Nephron progenitor cell (in vitro differentiated cells): ENCODE data around the gene CLDN10.

Experiments used
- DNase-seq: peaks from one replicate; pipeline ENCODE4 v3.0.0; 2021
- H3K27ac Mint-ChIP-seq: 2 replicates; pipeline ENCODE4 v1.8.0; 2021; ENCODE audit warnings: mild to moderate bottlenecking, moderate library complexity, mixed read lengths
- H3K27me3 Mint-ChIP-seq: 2 replicates; pipeline ENCODE4 v1.8.0; 2021; ENCODE audit warnings: mild to moderate bottlenecking, low read depth, mixed read lengths; ENCODE audit not compliant: poor library complexity
- H3K36me3 Mint-ChIP-seq: 2 replicates; pipeline ENCODE4 v1.8.0; 2021; ENCODE audit warnings: low read depth, mixed read lengths
- H3K4me1 Mint-ChIP-seq: 2 replicates; pipeline ENCODE4 v1.8.0; 2021; ENCODE audit warnings: mixed read lengths
- H3K4me3 Mint-ChIP-seq: 2 replicates; pipeline ENCODE4 v1.8.0; 2021; ENCODE audit warnings: mild to moderate bottlenecking, moderate library complexity, mixed read lengths
- H3K9me3 Mint-ChIP-seq: 2 replicates; pipeline ENCODE4 v1.8.0; 2021; ENCODE audit warnings: mild to moderate bottlenecking, moderate library complexity, mixed read lengths
- CTCF ChIP-seq: fragments of 200-600 bp; sonication (generic); IDR thresholded peaks from 2 replicates; pipeline ENCODE4 v1.5.0; 2021; ENCODE audit warnings: antibody characterized with exemption

Gene CLDN10

DNA sequence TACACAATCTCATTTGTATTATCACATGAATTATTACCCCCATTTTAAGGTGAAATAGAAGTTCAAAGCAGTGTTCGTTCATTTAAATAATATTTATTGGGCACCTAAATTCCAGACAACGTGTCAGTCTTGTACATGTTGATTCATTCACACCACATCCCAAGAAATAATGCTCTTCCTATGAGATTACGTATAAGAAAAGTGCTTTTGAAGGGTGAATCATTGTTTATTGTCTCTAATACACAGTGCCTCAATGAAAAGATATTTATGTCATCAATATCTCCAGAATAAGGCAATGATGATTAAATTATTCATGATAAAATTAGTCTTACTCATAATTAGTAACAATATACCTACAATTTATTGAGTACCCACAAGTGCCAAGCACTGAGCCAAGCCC lies 35.6 kb downstream of the CLDN10 start:
- H3K36me3 Mint-ChIP-seq, result peaks cover 79% of the 10 kb centered on the region

GRCh38 chr13:95588721-95589120 lies 36.2 kb downstream of the CLDN10 start:
- no peak for DNase-seq
- peaks cover 79% of the 10 kb centered on the region for H3K36me3 Mint-ChIP-seq
- no peaks in the 10 kb centered on the region for H3K9me3 Mint-ChIP-seq
- no peak overlapping the region for H3K27ac Mint-ChIP-seq
- TF ChIP-seq CTCF, result no peak
- no peaks in the 10 kb centered on the region for H3K4me1 Mint-ChIP-seq
- H3K27me3 Mint-ChIP-seq, result no peaks in the 10 kb centered on the region
- no peak overlapping the region for H3K4me3 Mint-ChIP-seq

More for the DNA sequence above, 35.6 kb downstream of the CLDN10 start:
- H3K9me3 Mint-ChIP-seq, result no peaks in the 10 kb centered on the region
- H3K4me1 Mint-ChIP-seq, result no peaks in the 10 kb centered on the region
- no peaks in the 10 kb centered on the region for H3K27me3 Mint-ChIP-seq
- no peak for TF ChIP-seq CTCF
- H3K4me3 Mint-ChIP-seq, result no peak overlapping the region
- H3K27ac Mint-ChIP-seq, result no peak overlapping the region
- no peak for DNase-seq

DNA sequence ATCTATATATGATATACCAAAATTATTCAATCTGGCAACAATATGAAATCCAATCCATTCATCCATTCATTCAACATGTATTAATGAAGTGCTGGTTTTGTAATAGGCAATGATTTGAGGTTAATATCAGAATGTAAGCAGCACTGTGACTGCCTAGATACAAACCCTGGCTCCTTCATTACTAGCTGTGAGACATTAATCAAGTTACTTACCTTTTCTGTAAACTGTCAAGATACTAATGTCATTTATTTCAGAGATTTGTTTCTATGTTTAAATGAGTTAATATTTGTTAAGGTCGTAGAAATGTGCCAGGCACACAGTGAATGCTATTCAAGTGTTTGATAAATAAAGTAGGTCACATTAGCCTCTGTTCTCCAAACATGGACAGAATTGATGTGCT lies 40.9 kb downstream of the CLDN10 start:
- H3K4me3 Mint-ChIP-seq, result no peak overlapping the region
- TF ChIP-seq CTCF, result no peak
- H3K4me1 Mint-ChIP-seq, result peaks cover 10% of the 10 kb centered on the region
- no peaks in the 10 kb centered on the region for H3K27me3 Mint-ChIP-seq
- H3K36me3 Mint-ChIP-seq, result peaks cover 67% of the 10 kb centered on the region
- H3K27ac Mint-ChIP-seq, result no peak overlapping the region
- DNase-seq, result no peak
- H3K9me3 Mint-ChIP-seq, result no peaks in the 10 kb centered on the region

GRCh38 chr13:95596701-95597100 lies 44.2 kb downstream of the CLDN10 start:
- H3K36me3 Mint-ChIP-seq, result peaks cover 59% of the 10 kb centered on the region

GRCh38 chr13:95601216-95601615 lies 48.7 kb downstream of the CLDN10 start:
- Mint-ChIP-seq H3K4me1 (peaks cover 10% of the 10 kb centered on the region), H3K27me3 (no peaks in the 10 kb centered on the region), H3K27ac (no peak overlapping the region), H3K36me3 (peaks cover 65% of the 10 kb centered on the region), H3K9me3 (no peaks in the 10 kb centered on the region), H3K4me3 (no peak overlapping the region)
- TF ChIP-seq CTCF, result no peak
- DNase-seq, result no peak

More at GRCh38 chr13:95596701-95597100, 44.2 kb downstream of the CLDN10 start:
- H3K4me1 Mint-ChIP-seq, result peaks cover 10% of the 10 kb centered on the region
- no peak overlapping the region for H3K4me3 Mint-ChIP-seq
- H3K9me3 Mint-ChIP-seq, result no peaks in the 10 kb centered on the region
- H3K27me3 Mint-ChIP-seq, result no peaks in the 10 kb centered on the region
- no peak for DNase-seq
- H3K27ac Mint-ChIP-seq, result no peak overlapping the region
- no peak for TF ChIP-seq CTCF

DNA sequence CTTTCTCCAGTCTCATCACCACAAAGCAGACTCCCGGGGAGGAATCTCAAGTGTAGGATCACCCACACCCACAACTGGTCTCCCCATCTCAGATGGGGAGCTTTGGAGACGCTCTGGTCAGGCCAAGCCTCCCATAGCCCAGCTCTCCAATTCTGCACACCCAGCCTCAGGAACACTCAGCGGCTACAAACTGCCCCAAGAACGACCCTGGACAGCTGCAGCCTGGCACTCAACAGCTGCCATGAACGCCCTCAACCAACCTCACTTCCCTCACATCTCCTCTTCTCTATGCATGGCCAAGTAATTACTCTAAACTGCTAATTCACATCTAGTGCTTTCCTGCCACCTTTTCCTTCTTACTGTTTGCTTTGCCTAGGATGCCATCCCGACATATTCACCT lies 49.4 kb downstream of the CLDN10 start:
- Mint-ChIP-seq H3K36me3 (peaks cover 70% of the 10 kb centered on the region), H3K4me3 (no peak overlapping the region), H3K27ac (no peak overlapping the region), H3K27me3 (no peaks in the 10 kb centered on the region), H3K9me3 (no peaks in the 10 kb centered on the region), H3K4me1 (peaks cover 6% of the 10 kb centered on the region)
- DNase-seq, result no peak
- no peak for TF ChIP-seq CTCF
